K562 (cell line): ENCODE results near the gene LPGAT1. TPM values are rescaled to one million over a fixed set of nuclear protein-coding genes. Genes with fewer than 3 reads are reported as not detected.

ENCODE experiments used
- ATAC-seq: fragments of 200-7000 bp; cut with Tn5 transposase; 3 replicates; pipeline ENCODE4 v1.9.1; 2020; ENCODE audit warnings: moderate library complexity
- BruUV-seq: library from RNA; stranded (reverse); fragments of 400-500 nt; replicated peaks from 2 replicates; lab custom pipeline; 2021; lab: Mats Ljungman, UMichigan
- CTCF ChIA-PET: fragments of 300-600 bp; formaldehyde crosslinking; extraction: SDS; loops from one replicate; lab custom pipeline; 2021; ENCODE audit warnings: low intra/inter-chr PET ratio; lab: Yijun Ruan, JAX
- POLR2A ChIA-PET: fragments of 300-600, 350-650 bp; sonication (Branson Sonifier 250); formaldehyde crosslinking; extraction: SDS; loops from one replicate; lab custom pipeline; 2021; ENCODE audit warnings: antibody characterized with exemption, inconsistent platforms; lab: Yijun Ruan, JAX
- DNase-seq, 4 experiments: peaks; one replicate each; pipeline versions ENCODE4 v3.0.0 to v3.0.0-alpha.2; 2011 to 2018; ENCODE audit warnings: low spot score in 3 of 4, mixed read lengths in 3 of 4; ENCODE audit errors: extremely low read depth in 1 of 4
- FAIRE-seq: peaks from 2 replicates; lab custom pipeline; 2011; peaks lifted over from hg19 to GRCh38; lab: Jason Lieb, UNC
- H2AFZ ChIP-seq: 2 replicates; pipeline ENCODE4 v1.6.0; 2011; ENCODE audit warnings: low read depth, low read length, control low read depth, inconsistent platforms
- H3K27ac ChIP-seq: fragments of 200-600 bp; 3 replicates; pipeline ENCODE4 v1.8.0; 2011; ENCODE audit warnings: low read depth, mild to moderate bottlenecking, control low read depth, inconsistent platforms, low read length, moderate library complexity, mixed read lengths; ENCODE audit errors: extremely low read depth
- H3K27me3 ChIP-seq, 2 experiments: fragments of 300-600 bp in 1 of 2; 2 replicates in 1 of 2; 3 replicates in 1 of 2; pipeline versions ENCODE4 v1.6.0 to v1.8.0; 2011; ENCODE audit warnings: inconsistent platforms in 2 of 2, low read length in 2 of 2, mild to moderate bottlenecking in 1 of 2, mixed read lengths in 1 of 2, moderate library complexity in 1 of 2; ENCODE audit not compliant: control insufficient read depth in 2 of 2, insufficient read depth in 2 of 2
- H3K36me3 ChIP-seq: fragments of 300-600 bp; 3 replicates; pipeline ENCODE4 v1.8.0; 2011; ENCODE audit warnings: mild to moderate bottlenecking, low read length, inconsistent platforms; ENCODE audit not compliant: control insufficient read depth, insufficient read depth
- H3K4me1 ChIP-seq, 2 experiments: fragments of 200-600 bp in 1 of 2; replicated peaks in 1 of 2; 2 replicates in 1 of 2; 3 replicates in 1 of 2; pipeline versions ENCODE4 v1.5.1 to v1.8.0; 2011; ENCODE audit warnings: inconsistent platforms in 2 of 2, low read length in 2 of 2, mild to moderate bottlenecking in 1 of 2, mixed read lengths in 1 of 2, moderate library complexity in 1 of 2; ENCODE audit not compliant: control insufficient read depth in 2 of 2, insufficient read depth in 2 of 2
- H3K4me2 ChIP-seq: 2 replicates; pipeline ENCODE4 v1.6.1; 2011; ENCODE audit warnings: low read length, control low read depth, inconsistent platforms, mixed read lengths; ENCODE audit not compliant: insufficient read depth
- H3K4me3 ChIP-seq: fragments of 200-600 bp; sonication (generic), shearing (Covaris generic); 2 replicates; pipeline ENCODE4 v1.5.1; 2016; ENCODE audit warnings: control low read depth, inconsistent platforms
- H3K79me2 ChIP-seq: fragments of 200-600 bp; 3 replicates; pipeline ENCODE4 v1.8.0; 2011; ENCODE audit warnings: low read length, inconsistent platforms; ENCODE audit not compliant: control insufficient read depth, insufficient read depth
- H3K9ac ChIP-seq, 2 experiments: 2 replicates each; pipeline versions ENCODE4 v1.6.0 to v1.6.1; 2011; ENCODE audit warnings: low read depth in 2 of 2, low read length in 2 of 2, control low read depth in 1 of 2, inconsistent platforms in 1 of 2, mild to moderate bottlenecking in 1 of 2, mixed read lengths in 1 of 2; ENCODE audit not compliant: insufficient read depth in 1 of 2
- H3K9me1 ChIP-seq: one replicate; pipeline ENCODE4 v1.6.0; 2011; ENCODE audit warnings: inconsistent platforms, mild to moderate bottlenecking, low read length, moderate library complexity; ENCODE audit not compliant: control insufficient read depth, insufficient read depth
- H3K9me3 ChIP-seq: replicated peaks from 2 replicates; pipeline ENCODE4 v1.5.1; 2011; ENCODE audit warnings: low read depth, low read length, inconsistent platforms; ENCODE audit not compliant: control insufficient read depth, insufficient read depth
- H4K20me1 ChIP-seq: replicated peaks from 2 replicates; pipeline ENCODE4 v1.6.1; 2011; ENCODE audit warnings: low read length, inconsistent platforms, mixed read lengths; ENCODE audit not compliant: control insufficient read depth, insufficient read depth
- GABPB2 ChIP-seq: fragments of 250-450 bp; sonication (Bioruptor Pico); conservative IDR thresholded peaks from 2 replicates; pipeline ENCODE4 v1.5.1; 2021; ENCODE audit warnings: mild to moderate bottlenecking
- HEY1 ChIP-seq: fragments of 250-450 bp; sonication (Bioruptor Pico); IDR thresholded peaks from 2 replicates; pipeline ENCODE4 v1.5.0; 2020; ENCODE audit warnings: mild to moderate bottlenecking, moderate library complexity, borderline replicate concordance
- KHSRP ChIP-seq: fragments of 450-650 bp; IDR thresholded peaks from 2 replicates; pipeline ENCODE4 v1.6.1; 2017
- LEF1 ChIP-seq: fragments of 450-650 bp; IDR thresholded peaks from 2 replicates; pipeline ENCODE4 v1.6.1; 2016; ENCODE audit warnings: mild to moderate bottlenecking
- MEF2D ChIP-seq: conservative IDR thresholded peaks from 2 replicates; pipeline ENCODE4 v1.6.1; 2016; ENCODE audit warnings: low read depth, missing genetic modification characterization, missing compliant biosample characterization
- PHB2 ChIP-seq: fragments of 450-650 bp; IDR thresholded peaks from 2 replicates; pipeline ENCODE4 v1.6.1; 2017; ENCODE audit warnings: low read depth
- POLR2H ChIP-seq: IDR thresholded peaks from 2 replicates; pipeline ENCODE4 v1.6.1; 2016; ENCODE audit warnings: missing genetic modification characterization, low read depth, mild to moderate bottlenecking, control low read depth, missing compliant biosample characterization, moderate library complexity
- RREB1 ChIP-seq: fragments of 250-450 bp; sonication (Bioruptor Pico); IDR thresholded peaks from 2 replicates; pipeline ENCODE4 v1.4.0; 2020
- TAL1 ChIP-seq: fragments of 450-650 bp; IDR thresholded peaks from 2 replicates; pipeline ENCODE4 v1.6.1; 2016; ENCODE audit warnings: mild to moderate bottlenecking
- ZBTB11 ChIP-seq, 3 experiments: fragments of 200-800 bp in 1 of 3; fragments of 250-450 bp in 1 of 3; fragments of 450-650 bp in 1 of 3; sonication (Bioruptor Pico) in 1 of 3; sonication (Bioruptor generic) in 1 of 3; formaldehyde crosslinking in 1 of 3; IDR thresholded peaks; 2 replicates each; pipeline versions ENCODE4 v1.6.1 to v1.8.0; 2016 to 2022; ENCODE audit warnings: mild to moderate bottlenecking in 2 of 3, missing genetic modification characterization in 2 of 3, missing compliant biosample characterization in 1 of 3, moderate library complexity in 1 of 3
- ZKSCAN1 ChIP-seq: fragments of 150-350 bp; IDR thresholded peaks from 2 replicates; pipeline ENCODE4 v1.6.1; 2016; ENCODE audit warnings: low read depth, low read length
- ZNF197 ChIP-seq: fragments of 200-800 bp; sonication (Bioruptor generic); IDR thresholded peaks from 2 replicates; pipeline ENCODE4 v1.6.1; 2016; ENCODE audit warnings: low read depth, missing genetic modification characterization, missing compliant biosample characterization
- ZSCAN29 ChIP-seq: fragments of 450-650 bp; IDR thresholded peaks from 2 replicates; pipeline ENCODE4 v1.6.1; 2017
- WGBS: fragments of 100-300 bp; shearing (Covaris generic); methylation state at CpG from one replicate; pipeline ENCODE4 v1.1.6; 2016; ENCODE audit warnings: low coverage, mixed read lengths; ENCODE audit not compliant: insufficient coverage; ENCODE audit errors: missing lambda C conversion rate; 5-methylcytosine and 5-hydroxymethylcytosine counted together
- in situ Hi-C: fragments of 300-500 bp; cut with MboI; formaldehyde crosslinking; loops from 4 replicates; pipeline ENCODE4 v1.15.0; 2018; ENCODE audit warnings: inconsistent platforms, mixed read lengths
- intact Hi-C: fragments of 100-400 bp; cut with micrococcal nuclease; formaldehyde crosslinking; loops from 2 replicates; pipeline ENCODE4 v1.14.2; 2022
- polyA plus RNA-seq, 8 experiments: library from polyadenylated mRNA; depleted of rRNA in 4 of 8; stranded (reverse) in 5 of 8; unstranded in 3 of 8; fragments of >200 nt; fragmentation: Nextera tagmentation in 2 of 8; fragmentation: Illumina TruSeq in 1 of 8; extraction: Ambion mirVana in 2 of 8; extraction: Trizol in 1 of 8; gene quantifications; 2 replicates each; pipeline versions ENCODE4 v1.2.1 to v1.2.3, GENCODE V29; 2011 to 2014; ENCODE audit warnings: inconsistent platforms in 1 of 8, missing spikeins in 1 of 8
- total RNA-seq, 7 experiments: library from RNA; depleted of rRNA in 6 of 7; stranded (reverse); fragments of >200 nt in 6 of 7; fragmentation: Illumina TruSeq in 2 of 7; extraction: Trizol in 2 of 7; gene quantifications; 2 replicates each; pipeline versions ENCODE4 v1.2.1 to v1.2.3, GENCODE V29; 2011 to 2021; ENCODE audit warnings: low replicate concordance in 1 of 7

The LPGAT1 gene
- total and polyA plus RNA-seq, 9 of the 15 experiments (the other 6 are each of a cell fraction or from before 2014, with no cell fraction given): 5.7 to 31.4 (median 16.3) TPM

- TF ChIP-seq ZNF197: no peak
- no peak for TF ChIP-seq RREB1 (CRISPR knock-in tag)
Measured at GRCh38 chr1:211775170-211775569, 55.4 kb downstream of the LPGAT1 start (continued).

- H2AFZ ChIP-seq: no peak overlapping the region
- H3K27me3 ChIP-seq: no peaks in the 10 kb centered on the region
- in situ Hi-C loops: no loop called here
- CTCF ChIA-PET: no interaction called here
- H3K9ac ChIP-seq: no peak overlapping the region
- H3K4me2 ChIP-seq: no peak overlapping the region
- H3K27ac ChIP-seq: no peak overlapping the region
- intact Hi-C loops: no loop called here
- H4K20me1 ChIP-seq: no peaks in the 10 kb centered on the region
- no peaks in the 10 kb centered on the region for H3K9me3 ChIP-seq
- POLR2A ChIA-PET: interaction anchor here (0.6 kb wide), 1 partner anchor 600 kb away, joined by 3 read pairs; no protein-coding TSS in a partner anchor
- ATAC-seq (no peak), DNase-seq (no peak), FAIRE-seq (no peak)
- no TSS peak for BruUV-seq
- no peaks in the 10 kb centered on the region for H3K4me1 ChIP-seq
- 100% methylated on average over 1 of the region's 1 CpG for WGBS
- no peaks in the 10 kb centered on the region for H3K36me3 ChIP-seq
- no peaks in the 10 kb centered on the region for H3K9me1 ChIP-seq
- no peaks in the 10 kb centered on the region for H3K79me2 ChIP-seq
- no peak overlapping the region for H3K4me3 ChIP-seq
- TF ChIP-seq ZBTB11 (CRISPR knock-in tag; IDR thresholded peaks at IDR 0.05): no peak
- TF ChIP-seq ZKSCAN1: no peak
- TF ChIP-seq TAL1: no peak
- TF ChIP-seq PHB2: no peak
- TF ChIP-seq MEF2D: no peak
- no peak for TF ChIP-seq LEF1
- TF ChIP-seq HEY1 (CRISPR knock-in tag): no peak
- TF ChIP-seq GABPB2 (CRISPR knock-in tag): no peak
- no peak for TF ChIP-seq KHSRP
- TF ChIP-seq POLR2H (tag): no peak
- no peak for TF ChIP-seq ZSCAN29
Measured at GRCh38 chr1:211764701-211765100, 65.9 kb downstream of the LPGAT1 start.
